ENCODE results near the gene SPRY1.

The SPRY1 gene

DNA sequence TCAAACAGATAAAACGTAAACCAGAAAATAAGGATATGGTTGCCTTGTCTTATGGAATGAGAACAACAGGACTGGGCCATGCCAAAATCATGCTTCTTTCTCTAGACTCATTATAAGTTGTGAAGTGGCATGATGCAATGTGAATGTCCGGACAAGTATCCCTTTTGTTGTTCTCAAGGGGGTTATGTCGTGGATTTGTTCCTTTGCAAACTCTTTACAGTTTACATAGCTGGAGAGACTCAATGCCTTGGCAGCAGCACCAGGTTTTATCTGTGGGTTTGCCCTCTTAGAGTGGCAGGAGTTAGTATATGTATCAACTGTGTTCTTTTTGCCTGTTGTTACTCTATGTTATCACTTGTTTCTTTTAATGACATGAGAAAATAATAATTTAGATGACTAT is 41.4 kb downstream of the SPRY1 start:
- Histone ChIP-seq H3K36me3 (no peaks in the 10 kb centered on the region), H3K27me3 (ENCODE audit: insufficient read depth, low read depth, severe bottlenecking) (no peaks in the 10 kb centered on the region), H3K27ac (no peak overlapping the region), H3K4me3 (ENCODE audit: low read depth, low read length) (no peak overlapping the region), H3K9me3 (ENCODE audit: severe bottlenecking) (peaks cover 10% of the 10 kb centered on the region)
- TF ChIP-seq, protein P1, sequence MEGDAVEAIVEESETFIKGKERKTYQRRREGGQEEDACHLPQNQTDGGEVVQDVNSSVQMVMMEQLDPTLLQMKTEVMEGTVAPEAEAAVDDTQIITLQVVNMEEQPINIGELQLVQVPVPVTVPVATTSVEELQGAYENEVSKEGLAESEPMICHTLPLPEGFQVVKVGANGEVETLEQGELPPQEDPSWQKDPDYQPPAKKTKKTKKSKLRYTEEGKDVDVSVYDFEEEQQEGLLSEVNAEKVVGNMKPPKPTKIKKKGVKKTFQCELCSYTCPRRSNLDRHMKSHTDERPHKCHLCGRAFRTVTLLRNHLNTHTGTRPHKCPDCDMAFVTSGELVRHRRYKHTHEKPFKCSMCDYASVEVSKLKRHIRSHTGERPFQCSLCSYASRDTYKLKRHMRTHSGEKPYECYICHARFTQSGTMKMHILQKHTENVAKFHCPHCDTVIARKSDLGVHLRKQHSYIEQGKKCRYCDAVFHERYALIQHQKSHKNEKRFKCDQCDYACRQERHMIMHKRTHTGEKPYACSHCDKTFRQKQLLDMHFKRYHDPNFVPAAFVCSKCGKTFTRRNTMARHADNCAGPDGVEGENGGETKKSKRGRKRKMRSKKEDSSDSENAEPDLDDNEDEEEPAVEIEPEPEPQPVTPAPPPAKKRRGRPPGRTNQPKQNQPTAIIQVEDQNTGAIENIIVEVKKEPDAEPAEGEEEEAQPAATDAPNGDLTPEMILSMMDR (IDR thresholded peaks at IDR 0.05; ENCODE audit: low read depth, low read length): no peak
- DNase-seq: no peak

DNA sequence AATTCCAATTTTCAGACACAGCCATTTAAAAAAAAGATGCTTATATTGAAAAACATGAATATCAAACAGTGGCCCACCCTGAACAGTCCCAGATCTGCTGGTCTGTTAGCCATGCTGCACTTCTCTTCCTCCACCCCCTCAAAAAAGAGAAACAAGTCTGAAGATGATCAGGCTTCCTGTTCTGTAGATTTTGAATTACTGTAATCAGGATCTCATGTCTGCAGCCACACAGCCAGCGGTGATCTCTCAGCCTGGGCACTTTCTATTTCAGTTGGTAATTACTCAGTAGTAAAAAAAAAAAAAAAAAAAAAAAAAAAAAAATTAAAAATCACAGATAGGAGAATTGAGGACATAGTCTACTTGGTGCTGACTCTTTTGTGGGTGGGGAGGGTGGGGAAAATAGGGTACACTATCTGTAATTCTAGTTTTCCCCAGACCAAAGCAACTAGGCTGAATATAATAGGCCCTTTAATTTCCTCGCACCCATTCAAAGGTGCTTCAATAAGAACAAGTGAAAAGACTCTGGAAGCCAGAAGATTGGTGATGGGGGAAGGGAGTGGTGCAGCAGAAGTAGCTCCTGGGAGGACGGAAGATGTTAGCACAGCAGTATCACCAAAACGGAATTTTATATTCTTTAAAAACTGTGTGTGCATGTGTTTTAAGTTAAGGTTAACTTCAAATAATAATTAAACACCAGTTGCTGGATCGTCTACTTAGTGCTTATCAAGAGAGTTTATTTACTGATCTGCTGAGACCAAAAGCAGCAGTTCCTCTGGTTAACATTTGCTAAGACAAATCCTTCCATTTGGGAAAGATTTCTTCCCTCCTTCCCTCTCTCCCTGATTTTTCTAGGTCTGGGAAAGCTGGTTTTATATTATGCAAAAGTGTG is 47.0 kb downstream of the SPRY1 start:
- H3K9me3 ChIP-seq (ENCODE audit: severe bottlenecking): no peaks in the 10 kb centered on the region
- no peaks in the 10 kb centered on the region for H3K36me3 ChIP-seq
- peak overlapping the region; percentile 71 for H3K27ac ChIP-seq
- H3K4me3 ChIP-seq (ENCODE audit: low read depth, low read length): 0 out of 2 replicates have a peak overlapping the region, but pooled peaks have one; percentile 1
- H3K27me3 ChIP-seq (ENCODE audit: insufficient read depth, low read depth, severe bottlenecking): no peaks in the 10 kb centered on the region
- TF ChIP-seq, protein P1 (IDR thresholded peaks at IDR 0.05; ENCODE audit: low read depth, low read length): no peak
- no peak for DNase-seq

DNA sequence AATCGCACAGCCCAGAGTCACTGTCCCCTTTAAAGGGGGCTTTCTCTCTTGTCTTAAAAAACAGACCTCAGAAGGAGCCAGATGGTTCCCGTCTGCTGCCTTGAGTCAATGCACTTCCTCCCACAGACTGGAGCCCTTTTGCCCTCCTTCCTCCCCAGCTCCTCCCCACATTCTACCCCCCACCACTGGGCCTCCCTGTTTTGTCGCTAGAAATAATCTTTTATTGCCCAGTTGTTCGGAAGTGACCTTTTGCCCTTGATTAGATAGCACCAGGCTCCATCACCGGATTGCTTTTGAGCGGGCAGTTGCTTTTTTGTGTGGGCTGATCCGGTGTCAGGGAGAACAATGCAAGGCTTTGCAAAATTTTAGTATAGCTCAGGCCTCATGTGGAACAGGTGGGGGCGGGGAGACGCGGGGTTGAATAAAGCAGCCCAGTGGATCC is 47.7 kb downstream of the SPRY1 start:
- peak; percentile 78 for DNase-seq

DNA sequence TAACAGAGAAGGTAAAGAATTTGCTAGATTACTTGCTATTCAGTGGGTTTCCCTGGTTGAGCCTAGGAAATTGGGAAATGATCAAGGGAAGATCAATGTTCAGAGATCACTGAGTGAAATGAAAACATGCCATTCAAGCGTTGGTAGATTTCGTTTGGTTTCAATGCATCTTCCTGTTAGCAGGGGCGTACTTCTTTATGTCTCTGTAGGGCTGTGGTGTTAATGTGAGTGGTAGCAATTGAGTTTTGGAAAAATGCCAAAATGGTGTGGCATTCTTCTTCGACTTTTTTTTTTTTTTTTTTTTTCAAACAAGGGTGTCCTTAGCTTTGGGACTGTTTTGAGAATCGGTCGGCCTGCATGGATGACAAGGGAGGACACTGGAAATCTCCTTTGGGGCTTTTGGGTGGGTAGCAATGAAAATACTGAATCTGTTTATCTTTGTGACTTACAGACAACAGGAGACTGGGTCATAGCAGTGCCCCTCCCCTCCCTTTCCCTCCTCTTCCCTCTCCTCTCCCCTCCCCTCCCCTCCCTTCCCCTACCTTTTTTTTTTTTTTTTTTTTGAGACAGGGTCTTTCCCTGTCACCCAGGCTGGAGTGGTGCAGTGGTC is 50.4 kb downstream of the SPRY1 start:
- Histone ChIP-seq H3K27ac (no peak overlapping the region), H3K4me3 (ENCODE audit: low read depth, low read length) (no peak overlapping the region), H3K36me3 (no peaks in the 10 kb centered on the region), H3K27me3 (ENCODE audit: insufficient read depth, low read depth, severe bottlenecking) (no peaks in the 10 kb centered on the region), H3K9me3 (ENCODE audit: severe bottlenecking) (no peaks in the 10 kb centered on the region)
- TF ChIP-seq, protein P1 (IDR thresholded peaks at IDR 0.05; ENCODE audit: low read depth, low read length): no peak
- no peak for DNase-seq

More for the DNA sequence above, 47.7 kb downstream of the SPRY1 start:
- H3K27ac ChIP-seq: peak overlapping the region; percentile 71
- TF ChIP-seq, protein P1 (IDR thresholded peaks at IDR 0.05; ENCODE audit: low read depth, low read length): no peak
- peak overlapping the region; percentile 9; the same call in 1 of the 2 replicates for H3K4me3 ChIP-seq (ENCODE audit: low read depth, low read length)
- no peaks in the 10 kb centered on the region for H3K36me3 ChIP-seq
- H3K9me3 ChIP-seq (ENCODE audit: severe bottlenecking): no peaks in the 10 kb centered on the region
- no peaks in the 10 kb centered on the region for H3K27me3 ChIP-seq (ENCODE audit: insufficient read depth, low read depth, severe bottlenecking)

DNA sequence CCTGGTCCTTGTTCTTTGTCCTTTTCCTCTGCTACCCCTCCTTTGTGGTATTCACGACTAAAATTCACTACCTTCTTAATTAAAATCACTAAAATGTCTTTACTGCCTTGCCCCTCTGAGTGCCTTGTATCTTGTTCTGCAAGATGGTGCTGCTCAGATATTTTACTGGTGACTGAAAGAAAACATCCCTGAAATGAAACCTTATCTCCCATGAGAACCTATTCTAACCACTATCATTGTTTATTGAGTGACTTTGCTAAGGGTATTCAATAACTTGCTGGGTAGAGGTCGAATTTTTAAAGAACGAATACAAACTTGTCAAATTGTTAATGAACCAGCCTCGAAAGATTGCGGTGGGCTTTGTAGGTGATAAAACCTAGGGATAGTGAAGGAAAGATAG is 52.8 kb downstream of the SPRY1 start:
- H3K9me3 ChIP-seq (ENCODE audit: severe bottlenecking): no peaks in the 10 kb centered on the region
- no peak overlapping the region for H3K27ac ChIP-seq
- H3K27me3 ChIP-seq (ENCODE audit: insufficient read depth, low read depth, severe bottlenecking): no peaks in the 10 kb centered on the region
- no peaks in the 10 kb centered on the region for H3K36me3 ChIP-seq
- H3K4me3 ChIP-seq (ENCODE audit: low read depth, low read length): no peak overlapping the region
- DNase-seq: no peak
- TF ChIP-seq, protein P1 (IDR thresholded peaks at IDR 0.05; ENCODE audit: low read depth, low read length): no peak

Measured in WERI-Rb-1 (cell line).